HUDEP-2 (cell line): ENCODE data around the gene DEDD2.
A peak's percentile ranks its signal among the peaks of the same experiment; 100 is the strongest.
"Not testable (repeated sequence)": the region's sequence is repeated elsewhere in the genome, so short reads cannot be mapped to it uniquely, and the experiment has no call there.

Source experiments
- DNase-seq, 76 experiments: peaks; one replicate each; lab custom pipeline; 2025; ENCODE audit not compliant: unreplicated experiment in 76 of 76; lab: John Stamatoyannopoulos, UW

DEDD2 gene

GRCh38 chr19:42217520-42218437 is at the start of gene DEDD2:
Gene DEDD2 (minus strand): TSS chr19:42217677. CDS start chr19:42217007, 670 bp downstream.
- DNase-seq: peak; percentile 47 to 100 (median 99)

- not testable (repeated sequence) for DNase-seq
Observed at GRCh38 chr19:42266928-42267603, 49.6 kb upstream of the DEDD2 start.

- not testable (repeated sequence) for DNase-seq
Observed at GRCh38 chr19:42266105-42266504, 48.6 kb upstream of the DEDD2 start.

- no peak for DNase-seq
Observed at GRCh38 chr19:42261763-42262162, 44.3 kb upstream of the DEDD2 start.

GRCh38 chr19:42257842-42258241 is 40.4 kb upstream of the DEDD2 start:
- DNase-seq: not testable (repeated sequence)

- DNase-seq: no peak
Observed at GRCh38 chr19:42255766-42256745, 38.6 kb upstream of the DEDD2 start.

GRCh38 chr19:42254850-42255765 is 37.6 kb upstream of the DEDD2 start, which contains the start of gene ERF:
Gene ERF (minus strand): TSS chr19:42255128. CDS start chr19:42254999, 129 bp downstream.
- peak in 75 of 76 experiments; percentile 42 to 96 (median 91) for DNase-seq

GRCh38 chr19:42254089-42254849 is 36.8 kb upstream of the DEDD2 start:
- peak in 54 of 76 experiments; percentile 18 to 76 (median 56) for DNase-seq

- DNase-seq: peak in 50 of 76 experiments; percentile 19 to 75 (median 54)
Observed at GRCh38 chr19:42253245-42254088, 36.0 kb upstream of the DEDD2 start.

GRCh38 chr19:42252365-42253244 is 35.1 kb upstream of the DEDD2 start:
- DNase-seq: peak in 4 of 76 experiments; percentile 20 to 50 (median 24)

- DNase-seq: no peak
Observed at GRCh38 chr19:42251572-42252358, 34.3 kb upstream of the DEDD2 start.

- DNase-seq: no peak
Observed at GRCh38 chr19:42250666-42251531, 33.4 kb upstream of the DEDD2 start.

GRCh38 chr19:42250183-42250665 is 32.7 kb upstream of the DEDD2 start:
- DNase-seq: no peak

- DNase-seq: no peak
Observed at GRCh38 chr19:42249769-42250168, 32.3 kb upstream of the DEDD2 start.
